HG03442 (cell line): ENCODE results near the gene CMAS.
"Not testable (repeated sequence)": the region's sequence is repeated elsewhere in the genome, so short reads cannot be mapped to it uniquely, and the experiment has no call there.

ENCODE experiments used
- ATAC-seq: cut with Tn5 transposase; IDR thresholded peaks from one replicate; pipeline ENCODE4 v1.9.1; 2021; ENCODE audit warnings: mild to moderate bottlenecking, moderate library complexity; ENCODE audit not compliant: unreplicated experiment

Gene CMAS

DNA sequence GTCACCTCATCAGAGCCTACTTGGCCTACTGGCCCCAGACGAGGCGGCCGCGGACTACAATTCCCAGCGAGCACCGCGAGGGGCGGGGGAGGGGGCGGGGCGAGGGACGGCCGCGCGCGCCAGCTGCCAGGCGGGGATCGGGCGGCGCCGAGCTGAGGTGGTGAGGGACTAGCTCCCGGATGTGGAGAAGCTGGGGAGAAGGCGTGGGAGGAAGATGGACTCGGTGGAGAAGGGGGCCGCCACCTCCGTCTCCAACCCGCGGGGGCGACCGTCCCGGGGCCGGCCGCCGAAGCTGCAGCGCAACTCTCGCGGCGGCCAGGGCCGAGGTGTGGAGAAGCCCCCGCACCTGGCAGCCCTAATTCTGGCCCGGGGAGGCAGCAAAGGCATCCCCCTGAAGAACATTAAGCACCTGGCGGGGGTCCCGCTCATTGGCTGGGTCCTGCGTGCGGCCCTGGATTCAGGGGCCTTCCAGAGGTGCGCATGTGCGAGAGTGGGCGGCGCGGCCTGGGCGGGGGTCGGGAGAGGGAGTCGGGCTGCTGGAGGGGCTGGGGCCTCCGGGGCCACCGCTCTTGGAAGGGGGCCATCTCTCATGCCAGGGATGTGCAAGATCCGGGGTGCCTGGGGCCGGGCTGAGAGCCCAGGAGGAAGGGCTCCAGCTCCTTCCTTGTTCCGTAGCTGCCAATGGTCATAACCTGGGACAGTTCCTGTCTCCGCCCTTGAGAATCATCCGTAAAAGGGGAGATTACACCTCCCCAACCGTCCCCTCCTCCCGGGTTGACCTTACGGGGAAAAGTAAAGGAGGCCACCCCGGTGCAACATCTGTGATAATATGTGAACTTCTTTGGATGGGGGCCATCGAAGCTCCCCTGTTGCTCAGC lies at the start of gene CMAS:
CMAS (plus strand) TSS at position 129 of the 878 bp plus-strand sequence; CDS start at position 215, 86 bp downstream.
- ATAC-seq: peak; percentile 79

DNA sequence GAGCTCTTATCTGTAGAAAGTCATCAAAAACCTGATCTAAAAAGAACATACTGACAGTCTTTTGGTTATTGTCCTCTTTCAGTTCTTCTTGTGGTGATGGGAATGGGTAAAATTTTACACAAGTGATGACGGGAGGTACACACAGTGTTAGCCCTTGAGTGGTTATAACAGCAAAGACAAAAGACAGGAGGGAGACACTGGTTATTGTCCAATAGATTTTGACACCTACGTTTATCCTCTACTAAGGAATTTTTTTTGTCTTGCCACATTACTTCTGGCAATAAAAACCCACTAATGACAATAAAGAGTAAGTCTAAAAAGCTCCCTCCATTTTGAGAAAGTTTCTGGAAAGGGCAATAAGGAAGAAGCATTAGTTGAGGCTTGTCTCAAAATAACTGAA lies 47.7 kb upstream of the CMAS start:
- ATAC-seq: no peak

GRCh38 chr12:21998782-21999181 lies 47.2 kb upstream of the CMAS start:
- no peak for ATAC-seq

GRCh38 chr12:22002430-22002829 lies 43.6 kb upstream of the CMAS start:
- no peak for ATAC-seq

GRCh38 chr12:22007794-22008193 lies 38.2 kb upstream of the CMAS start:
- ATAC-seq: not testable (repeated sequence)

DNA sequence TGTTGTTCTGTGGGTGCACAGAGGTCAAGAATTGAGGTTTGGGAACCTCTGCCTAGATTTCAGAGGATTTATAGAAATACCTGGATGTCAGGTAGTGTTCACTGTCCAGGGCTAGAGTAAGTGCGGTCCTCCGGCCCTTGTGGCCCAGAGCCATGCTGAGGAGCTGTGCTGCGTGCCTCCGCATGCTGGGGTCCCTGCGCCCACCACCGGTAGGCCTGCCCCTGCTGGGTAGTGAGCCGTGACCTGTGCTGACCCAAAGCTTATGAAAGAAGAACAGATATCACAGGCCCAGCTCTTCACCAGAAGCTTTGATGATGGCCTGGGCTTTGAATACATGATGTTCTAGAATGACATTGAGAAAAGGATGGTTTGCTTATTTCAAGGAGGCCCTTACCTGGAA lies 37.8 kb upstream of the CMAS start:
- ATAC-seq: no peak

- no peak for ATAC-seq
Observed at GRCh38 chr12:22014041-22014782, 31.8 kb upstream of the CMAS start.

DNA sequence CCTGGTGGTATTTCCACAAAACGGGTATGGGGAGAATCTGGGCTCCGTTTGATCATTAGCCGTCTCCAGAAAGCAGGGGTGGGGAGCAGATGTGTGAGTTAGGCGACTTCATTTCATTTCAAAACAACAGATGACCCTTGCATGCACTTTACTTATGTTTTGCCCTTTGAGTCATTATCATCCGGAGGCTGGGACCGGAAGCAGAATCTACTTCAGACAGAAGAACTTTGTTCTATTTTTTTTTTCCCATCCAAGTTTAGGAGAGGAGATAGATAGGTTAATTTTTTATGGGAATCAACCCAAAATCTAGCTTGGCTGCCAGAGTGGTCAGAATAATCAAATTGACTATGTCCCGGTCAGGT lies 31.3 kb upstream of the CMAS start:
- ATAC-seq: no peak

DNA sequence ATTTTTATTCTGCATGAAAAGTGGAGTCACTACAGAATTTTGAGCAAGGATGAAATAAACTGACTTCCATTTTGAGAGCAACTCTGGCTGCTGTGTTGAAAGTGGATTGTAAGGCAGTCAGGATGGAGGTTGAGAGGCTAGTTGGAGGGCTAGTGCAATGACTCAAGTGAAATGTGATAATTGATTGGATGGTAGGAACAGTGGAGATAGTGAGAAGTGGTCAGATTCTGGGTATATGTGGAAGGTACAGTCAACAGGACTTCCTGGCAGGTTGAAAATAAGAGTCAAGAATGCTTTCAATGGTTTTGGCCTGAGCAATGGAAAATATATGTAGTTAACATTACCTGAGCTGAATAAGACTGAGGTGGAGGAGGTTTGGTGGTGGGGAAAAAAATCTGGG lies 29.0 kb upstream of the CMAS start:
- ATAC-seq: no peak

- ATAC-seq: no peak
Observed at GRCh38 chr12:22018860-22019259, 27.2 kb upstream of the CMAS start.

GRCh38 chr12:22023489-22023888 lies 22.5 kb upstream of the CMAS start:
- ATAC-seq: not testable (repeated sequence)

GRCh38 chr12:22029491-22029890 lies 16.5 kb upstream of the CMAS start:
- no peak for ATAC-seq

DNA sequence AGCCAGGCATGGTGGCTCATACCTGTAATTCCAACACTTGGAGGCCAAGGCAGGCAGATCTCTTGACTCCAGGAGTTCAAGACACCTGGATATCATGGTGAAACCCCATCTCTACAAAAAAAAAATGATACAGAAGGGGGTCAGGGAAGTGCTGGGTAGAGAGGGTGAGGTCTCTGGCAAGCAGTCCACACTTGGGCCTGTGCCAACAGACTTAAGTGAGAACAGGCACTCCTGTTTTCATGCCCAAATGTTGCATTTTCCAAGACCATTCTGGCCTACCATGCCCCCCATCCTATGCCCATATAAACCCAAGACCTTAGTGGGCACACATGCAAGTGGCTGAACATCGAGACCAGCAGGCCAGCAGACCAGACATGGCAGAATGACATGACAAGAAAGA lies 16.0 kb upstream of the CMAS start:
- no peak for ATAC-seq

GRCh38 chr12:22032732-22033131 lies 13.3 kb upstream of the CMAS start:
- ATAC-seq: no peak

DNA sequence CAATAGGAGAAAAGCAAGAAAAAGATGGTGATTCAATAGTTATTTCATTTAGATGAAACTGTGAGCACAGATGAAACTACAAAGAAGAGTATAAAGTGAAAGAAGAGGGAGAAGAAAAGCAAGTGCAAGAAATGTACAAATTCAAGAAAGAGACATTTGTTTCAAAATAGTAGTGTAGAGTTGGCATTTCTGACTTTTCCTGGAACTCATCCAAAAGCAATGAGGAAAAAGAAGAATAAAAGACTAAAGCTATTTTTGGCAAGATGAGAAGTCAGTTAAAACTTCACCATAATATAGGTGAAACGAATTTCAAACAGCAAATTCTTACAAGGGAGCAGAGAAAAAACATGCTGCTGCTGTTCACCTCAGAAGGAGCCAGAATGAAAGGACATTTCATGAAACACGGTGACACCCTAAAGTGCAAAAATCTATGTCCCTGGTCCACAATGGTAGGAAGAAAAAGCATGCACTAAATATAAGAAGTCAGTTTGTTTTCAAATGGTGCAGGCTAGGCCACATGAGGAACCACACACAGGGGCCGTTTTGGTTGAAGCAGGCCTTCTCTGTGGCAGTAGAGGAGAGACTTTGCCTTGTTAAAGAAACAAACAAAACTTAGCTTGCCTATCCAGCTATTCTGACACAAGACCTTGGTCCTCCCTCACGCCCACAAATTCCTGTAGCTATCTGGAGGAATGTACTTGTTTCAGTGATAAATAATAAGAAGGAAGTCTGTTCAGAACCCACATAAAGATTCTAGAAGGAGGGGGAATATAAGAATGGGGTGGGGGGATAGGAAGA lies 11.1 kb upstream of the CMAS start:
- no peak for ATAC-seq

DNA sequence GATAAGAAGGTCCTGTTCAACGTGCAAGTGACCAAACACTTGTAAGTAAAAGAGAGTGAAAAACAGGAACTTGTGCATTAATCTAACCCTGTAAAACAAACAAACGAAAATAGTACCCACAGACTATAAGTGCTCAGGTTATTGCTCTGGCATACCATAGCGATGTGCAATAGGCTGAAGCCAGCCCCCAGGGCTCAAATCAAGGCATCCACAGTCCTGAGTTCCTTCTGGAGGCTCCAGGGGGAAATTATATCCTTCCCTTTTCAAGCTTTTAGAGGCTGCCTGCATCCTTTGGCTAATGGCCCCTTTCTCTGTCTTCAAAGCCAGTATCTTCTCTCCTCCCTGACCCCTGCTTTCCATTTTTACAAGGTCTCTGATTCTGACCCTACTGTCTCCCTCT lies 8.1 kb upstream of the CMAS start:
- no peak for ATAC-seq

DNA sequence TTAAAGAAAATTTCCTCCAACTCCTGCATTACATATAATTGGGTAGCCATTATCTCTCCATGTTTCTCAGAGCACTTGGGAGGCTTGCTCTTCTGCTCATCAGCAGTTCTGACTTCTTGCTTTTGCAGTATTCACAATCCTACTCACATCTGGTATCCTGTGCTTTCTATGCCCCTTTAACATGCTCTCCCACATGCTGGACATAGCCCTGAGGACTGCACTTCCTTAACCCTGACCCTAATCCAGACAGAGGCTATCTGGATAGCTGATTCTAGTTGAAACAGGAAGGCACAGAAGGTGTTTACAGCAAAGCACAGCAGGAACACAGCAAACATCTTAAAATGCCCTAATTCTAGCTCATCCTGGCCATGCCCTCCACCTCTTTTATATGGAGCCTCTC lies 7.3 kb upstream of the CMAS start:
- ATAC-seq: no peak

DNA sequence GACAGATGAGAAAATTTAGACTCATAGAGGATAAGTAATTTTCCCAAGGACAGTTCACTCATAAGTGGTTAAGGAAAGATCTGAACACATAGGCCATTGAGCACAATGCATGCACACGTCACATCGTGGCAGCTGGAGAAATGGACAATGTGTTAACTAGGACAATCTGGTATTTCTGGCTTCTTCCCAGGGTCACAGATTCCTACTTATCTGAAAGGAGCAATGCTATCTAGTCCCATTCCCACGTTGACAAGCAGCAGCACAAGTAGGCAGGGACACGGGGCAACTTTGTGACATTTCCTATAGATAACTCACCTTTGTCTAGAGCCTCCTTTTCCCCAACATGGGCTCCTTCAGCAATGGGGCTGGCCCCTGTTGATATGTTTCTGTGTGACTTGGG lies 6.7 kb upstream of the CMAS start:
- ATAC-seq: no peak

GRCh38 chr12:22042976-22043669 lies 2.9 kb upstream of the CMAS start:
- no peak for ATAC-seq

GRCh38 chr12:22043943-22044342 lies 2.1 kb upstream of the CMAS start:
- ATAC-seq: no peak

- ATAC-seq: no peak
Observed at GRCh38 chr12:22044391-22044790, 1.6 kb upstream of the CMAS start.
